Thoracic aorta (tissue), 2 donors: ENCODE data around the gene TMEM209. TPM values are rescaled to one million over a fixed set of nuclear protein-coding genes. Genes with fewer than 3 reads are reported as not detected.
"Not testable (repeated sequence)": the region's sequence is repeated elsewhere in the genome, so short reads cannot be mapped to it uniquely, and the experiment has no call there.

Experiments
- ATAC-seq: fragments of 150-250 bp; one replicate; pipeline ENCODE4 v1.8.0; 2017; ENCODE audit warnings: low read depth; ENCODE audit not compliant: insufficient number of reproducible peaks, low FRiP score
- DNase-seq: peaks from one replicate; pipeline ENCODE4 v3.0.0-alpha.2; 2020; ENCODE audit warnings: low spot score
- H3K27ac ChIP-seq, 2 donors: fragments of 200-600 bp; sonication (generic); 1 replicate in 1 of 2; 2 replicates in 1 of 2; pipeline ENCODE4 v1.5.1; 2016; ENCODE audit warnings: mild to moderate bottlenecking in 2 of 2, moderate library complexity in 2 of 2
- H3K27me3 ChIP-seq: fragments of 200-600 bp; sonication (generic); replicated peaks from 2 replicates; pipeline ENCODE4 v1.6.0; 2016; ENCODE audit warnings: mild to moderate bottlenecking; ENCODE audit not compliant: insufficient read depth
- H3K36me3 ChIP-seq: fragments of 200-600 bp; sonication (generic); one replicate; pipeline ENCODE4 v1.5.1; 2016
- H3K4me1 ChIP-seq, 2 donors: fragments of 200-600 bp; sonication (generic); 1 replicate in 1 of 2; 2 replicates in 1 of 2; pipeline versions ENCODE4 v1.5.1 to v1.6.0; 2016; ENCODE audit warnings: low read depth in 2 of 2, mild to moderate bottlenecking in 1 of 2; ENCODE audit not compliant: control insufficient read depth in 1 of 2
- H3K4me3 ChIP-seq: fragments of 200-600 bp; sonication (generic); 2 replicates; pipeline ENCODE4 v1.5.1; 2016; ENCODE audit warnings: mild to moderate bottlenecking
- H3K9me3 ChIP-seq: fragments of 200-600 bp; sonication (generic); 2 replicates; pipeline ENCODE4 v1.5.1; 2016
- CTCF ChIP-seq: fragments of 200-600 bp; sonication (generic); IDR thresholded peaks from one replicate; pipeline ENCODE4 v1.5.1; 2019; ENCODE audit warnings: antibody characterized with exemption
- total RNA-seq, 2 donors: library from RNA; depleted of rRNA; stranded (reverse); fragments of >200 nt; gene quantifications; one replicate each; pipeline versions ENCODE4 v1.1.0 to v1.2.3, GENCODE V29; 2016

TMEM209 gene
- total RNA-seq, 2 donors from 2014 or later: 8.7 to 9.9 TPM

- Histone ChIP-seq H3K36me3 (peaks cover 32% of the 10 kb centered on the region), H3K4me3 (no peak overlapping the region), H3K27me3 (no peaks in the 10 kb centered on the region), H3K27ac (no peak overlapping the region), H3K9me3 (no peaks in the 10 kb centered on the region), H3K4me1 (peaks cover 0 to 15% of the 10 kb centered on the region in 2 donors)
- DNase-seq: no peak
- ATAC-seq: no peak
- no peak for TF ChIP-seq CTCF
Measured at GRCh38 chr7:130127821-130128317, 77.3 kb downstream of the TMEM209 start.

- Histone ChIP-seq H3K36me3 (peaks cover 31% of the 10 kb centered on the region), H3K9me3 (no peaks in the 10 kb centered on the region), H3K27ac (no peak overlapping the region), H3K4me1 (peaks cover 0 to 15% of the 10 kb centered on the region in 2 donors), H3K27me3 (no peaks in the 10 kb centered on the region), H3K4me3 (no peak overlapping the region)
- no peak for ATAC-seq
- no peak for TF ChIP-seq CTCF
- no peak for DNase-seq
Measured at GRCh38 chr7:130127404-130127803, 77.8 kb downstream of the TMEM209 start.

- not testable (repeated sequence) for H3K27me3 ChIP-seq, H3K27ac ChIP-seq, H3K9me3 ChIP-seq, DNase-seq, H3K4me3 ChIP-seq, ATAC-seq
- Histone ChIP-seq H3K36me3 (peaks cover 29% of the 10 kb centered on the region), H3K4me1 (peaks cover 0 to 15% of the 10 kb centered on the region in 2 donors)
Measured at GRCh38 chr7:130126840-130127239, 78.4 kb downstream of the TMEM209 start.

GRCh38 chr7:130124711-130125110, 80.5 kb downstream of the TMEM209 start:
- Histone ChIP-seq H3K36me3 (peaks cover 24% of the 10 kb centered on the region), H3K9me3 (no peaks in the 10 kb centered on the region), H3K4me1 (peaks cover 0 to 15% of the 10 kb centered on the region in 2 donors), H3K4me3 (no peak overlapping the region), H3K27me3 (no peaks in the 10 kb centered on the region), H3K27ac (no peak overlapping the region)
- no peak for ATAC-seq
- no peak for TF ChIP-seq CTCF
- no peak for DNase-seq

DNA sequence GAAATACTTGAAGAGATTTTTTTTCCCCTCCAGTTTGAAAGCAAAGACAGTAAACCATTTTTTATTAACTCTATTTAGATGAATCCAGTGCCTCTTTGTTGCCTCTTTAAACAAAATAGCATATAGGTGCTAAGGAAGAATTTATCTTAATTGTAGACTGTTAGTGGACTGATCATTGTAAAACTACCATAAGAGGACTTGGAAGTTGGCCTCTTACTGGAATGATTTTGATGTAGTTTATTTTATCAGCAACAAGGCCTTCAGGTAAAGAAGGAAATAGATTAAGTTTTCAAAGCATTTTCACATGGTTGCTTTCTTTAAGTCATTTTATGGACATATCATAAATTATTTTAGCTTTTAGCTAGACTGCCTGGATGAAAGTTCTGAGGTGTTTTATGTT, 81.7 kb downstream of the TMEM209 start:
- ATAC-seq (no peak), DNase-seq (no peak)
- no peak for TF ChIP-seq CTCF
- H3K9me3 ChIP-seq: no peaks in the 10 kb centered on the region
- no peaks in the 10 kb centered on the region for H3K27me3 ChIP-seq
- peaks cover 24% of the 10 kb centered on the region for H3K36me3 ChIP-seq
- no peak overlapping the region for H3K27ac ChIP-seq
- no peak overlapping the region for H3K4me3 ChIP-seq
- peaks cover 0 to 15% of the 10 kb centered on the region in 2 donors for H3K4me1 ChIP-seq

DNA sequence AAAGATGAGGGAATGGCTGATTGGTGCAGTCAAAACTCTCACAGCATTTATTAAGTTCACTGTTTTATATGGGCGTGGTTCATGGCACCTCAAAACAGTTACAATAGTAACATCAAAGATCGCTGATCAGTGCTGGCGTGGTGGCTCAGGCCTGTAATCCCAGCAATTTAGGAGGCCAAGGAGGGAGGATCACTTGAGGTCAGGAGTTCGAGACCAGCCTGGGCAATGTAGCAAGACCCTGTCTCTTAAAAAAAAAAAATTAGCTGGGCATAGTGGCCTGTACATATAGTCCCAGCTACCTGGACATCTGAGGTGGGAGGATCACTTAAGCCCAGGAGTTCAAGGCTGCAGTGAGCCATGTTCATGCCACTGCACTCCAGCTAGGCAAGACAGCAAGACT, 86.4 kb downstream of the TMEM209 start:
- no peak for DNase-seq
- H3K4me3 ChIP-seq: no peak overlapping the region
- no peaks in the 10 kb centered on the region for H3K27me3 ChIP-seq
- H3K4me1 ChIP-seq: no peaks in the 10 kb centered on the region
- peaks cover 11% of the 10 kb centered on the region for H3K36me3 ChIP-seq
- no peak for ATAC-seq
- no peak for TF ChIP-seq CTCF
- H3K9me3 ChIP-seq: no peaks in the 10 kb centered on the region
- no peak overlapping the region for H3K27ac ChIP-seq
